Measurements from ENCODE around the gene ALKBH2.

Gene ALKBH2

DNA sequence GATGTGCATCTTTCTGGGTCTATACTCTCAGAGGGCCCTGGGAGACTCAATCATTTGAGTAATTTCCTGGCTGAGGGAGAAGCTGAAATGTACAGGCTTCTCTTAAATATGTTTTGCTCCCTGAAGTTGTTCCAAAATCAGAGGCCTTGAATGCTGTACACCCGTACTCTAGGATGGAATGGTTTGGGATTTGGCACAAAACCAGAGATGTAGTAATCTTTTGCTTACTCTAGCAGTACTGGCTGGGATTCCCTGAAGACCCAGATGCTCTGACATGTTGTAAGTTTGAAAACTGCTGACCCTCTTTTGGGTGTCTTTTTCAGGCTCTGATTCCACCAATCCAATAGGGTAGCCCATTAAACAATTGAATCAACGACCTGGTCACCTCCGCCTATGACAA lies 33.5 kb upstream of the ALKBH2 start:
- H3K4me3 ChIP-seq (replicated peaks; ENCODE audit: insufficient read depth, low read length), result no peak overlapping the region
- no peak for DNase-seq (ENCODE audit: low read depth in 1 of 2, low spot score in 1 of 2)
- TF ChIP-seq, protein P1, sequence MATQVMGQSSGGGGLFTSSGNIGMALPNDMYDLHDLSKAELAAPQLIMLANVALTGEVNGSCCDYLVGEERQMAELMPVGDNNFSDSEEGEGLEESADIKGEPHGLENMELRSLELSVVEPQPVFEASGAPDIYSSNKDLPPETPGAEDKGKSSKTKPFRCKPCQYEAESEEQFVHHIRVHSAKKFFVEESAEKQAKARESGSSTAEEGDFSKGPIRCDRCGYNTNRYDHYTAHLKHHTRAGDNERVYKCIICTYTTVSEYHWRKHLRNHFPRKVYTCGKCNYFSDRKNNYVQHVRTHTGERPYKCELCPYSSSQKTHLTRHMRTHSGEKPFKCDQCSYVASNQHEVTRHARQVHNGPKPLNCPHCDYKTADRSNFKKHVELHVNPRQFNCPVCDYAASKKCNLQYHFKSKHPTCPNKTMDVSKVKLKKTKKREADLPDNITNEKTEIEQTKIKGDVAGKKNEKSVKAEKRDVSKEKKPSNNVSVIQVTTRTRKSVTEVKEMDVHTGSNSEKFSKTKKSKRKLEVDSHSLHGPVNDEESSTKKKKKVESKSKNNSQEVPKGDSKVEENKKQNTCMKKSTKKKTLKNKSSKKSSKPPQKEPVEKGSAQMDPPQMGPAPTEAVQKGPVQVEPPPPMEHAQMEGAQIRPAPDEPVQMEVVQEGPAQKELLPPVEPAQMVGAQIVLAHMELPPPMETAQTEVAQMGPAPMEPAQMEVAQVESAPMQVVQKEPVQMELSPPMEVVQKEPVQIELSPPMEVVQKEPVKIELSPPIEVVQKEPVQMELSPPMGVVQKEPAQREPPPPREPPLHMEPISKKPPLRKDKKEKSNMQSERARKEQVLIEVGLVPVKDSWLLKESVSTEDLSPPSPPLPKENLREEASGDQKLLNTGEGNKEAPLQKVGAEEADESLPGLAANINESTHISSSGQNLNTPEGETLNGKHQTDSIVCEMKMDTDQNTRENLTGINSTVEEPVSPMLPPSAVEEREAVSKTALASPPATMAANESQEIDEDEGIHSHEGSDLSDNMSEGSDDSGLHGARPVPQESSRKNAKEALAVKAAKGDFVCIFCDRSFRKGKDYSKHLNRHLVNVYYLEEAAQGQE (IDR thresholded peaks at IDR 0.05; ENCODE audit: insufficient replicate concordance, low read depth), result no peak
- TF ChIP-seq GABPA (IDR thresholded peaks at IDR 0.05; ENCODE audit: low read depth) (no peak), SPI1 (IDR thresholded peaks at IDR 0.05; ENCODE audit: borderline replicate concordance, low read depth) (no peak), POLR2AphosphoS5 (IDR thresholded peaks at IDR 0.05; ENCODE audit: low read depth) (no peak)
- TF ChIP-seq, protein P2, sequence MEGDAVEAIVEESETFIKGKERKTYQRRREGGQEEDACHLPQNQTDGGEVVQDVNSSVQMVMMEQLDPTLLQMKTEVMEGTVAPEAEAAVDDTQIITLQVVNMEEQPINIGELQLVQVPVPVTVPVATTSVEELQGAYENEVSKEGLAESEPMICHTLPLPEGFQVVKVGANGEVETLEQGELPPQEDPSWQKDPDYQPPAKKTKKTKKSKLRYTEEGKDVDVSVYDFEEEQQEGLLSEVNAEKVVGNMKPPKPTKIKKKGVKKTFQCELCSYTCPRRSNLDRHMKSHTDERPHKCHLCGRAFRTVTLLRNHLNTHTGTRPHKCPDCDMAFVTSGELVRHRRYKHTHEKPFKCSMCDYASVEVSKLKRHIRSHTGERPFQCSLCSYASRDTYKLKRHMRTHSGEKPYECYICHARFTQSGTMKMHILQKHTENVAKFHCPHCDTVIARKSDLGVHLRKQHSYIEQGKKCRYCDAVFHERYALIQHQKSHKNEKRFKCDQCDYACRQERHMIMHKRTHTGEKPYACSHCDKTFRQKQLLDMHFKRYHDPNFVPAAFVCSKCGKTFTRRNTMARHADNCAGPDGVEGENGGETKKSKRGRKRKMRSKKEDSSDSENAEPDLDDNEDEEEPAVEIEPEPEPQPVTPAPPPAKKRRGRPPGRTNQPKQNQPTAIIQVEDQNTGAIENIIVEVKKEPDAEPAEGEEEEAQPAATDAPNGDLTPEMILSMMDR (IDR thresholded peaks at IDR 0.05; ENCODE audit: insufficient read depth, low read length), result no peak

DNA sequence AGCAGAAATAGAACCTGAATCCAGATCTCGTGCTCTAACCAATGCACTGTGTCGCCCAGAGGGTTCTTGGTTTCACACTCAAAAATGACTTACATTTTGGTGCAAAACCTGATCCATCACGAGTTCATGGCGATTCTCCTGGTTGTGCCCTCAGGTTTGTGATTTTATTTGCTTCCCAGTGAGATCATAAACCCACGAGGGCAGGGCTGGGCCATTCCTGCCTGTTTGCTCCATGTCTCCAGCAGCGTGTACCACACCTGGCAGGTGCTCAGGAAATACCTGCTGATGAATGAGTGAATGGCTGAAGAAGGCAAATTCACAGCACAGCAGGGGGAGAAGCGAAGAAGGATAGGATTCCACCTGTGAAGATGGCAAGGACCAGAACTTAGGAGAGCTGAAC lies 32.5 kb upstream of the ALKBH2 start:
- no peak overlapping the region for H3K4me3 ChIP-seq (replicated peaks; ENCODE audit: insufficient read depth, low read length)
- TF ChIP-seq GABPA (IDR thresholded peaks at IDR 0.05; ENCODE audit: low read depth) (no peak), POLR2AphosphoS5 (IDR thresholded peaks at IDR 0.05; ENCODE audit: low read depth) (no peak), SPI1 (IDR thresholded peaks at IDR 0.05; ENCODE audit: borderline replicate concordance, low read depth) (no peak)
- TF ChIP-seq, protein P1 (IDR thresholded peaks at IDR 0.05; ENCODE audit: insufficient replicate concordance, low read depth), result no peak
- TF ChIP-seq, protein P2 (IDR thresholded peaks at IDR 0.05; ENCODE audit: insufficient read depth, low read length), result no peak
- DNase-seq (ENCODE audit: low read depth in 1 of 2, low spot score in 1 of 2), result no peak

More for the DNA sequence above, 33.5 kb upstream of the ALKBH2 start:
- no peaks in the 10 kb centered on the region for H3K27me3 ChIP-seq (ENCODE audit: insufficient read depth, poor library complexity, severe bottlenecking)
- no peak overlapping the region for H3K27ac ChIP-seq (replicated peaks)

DNA sequence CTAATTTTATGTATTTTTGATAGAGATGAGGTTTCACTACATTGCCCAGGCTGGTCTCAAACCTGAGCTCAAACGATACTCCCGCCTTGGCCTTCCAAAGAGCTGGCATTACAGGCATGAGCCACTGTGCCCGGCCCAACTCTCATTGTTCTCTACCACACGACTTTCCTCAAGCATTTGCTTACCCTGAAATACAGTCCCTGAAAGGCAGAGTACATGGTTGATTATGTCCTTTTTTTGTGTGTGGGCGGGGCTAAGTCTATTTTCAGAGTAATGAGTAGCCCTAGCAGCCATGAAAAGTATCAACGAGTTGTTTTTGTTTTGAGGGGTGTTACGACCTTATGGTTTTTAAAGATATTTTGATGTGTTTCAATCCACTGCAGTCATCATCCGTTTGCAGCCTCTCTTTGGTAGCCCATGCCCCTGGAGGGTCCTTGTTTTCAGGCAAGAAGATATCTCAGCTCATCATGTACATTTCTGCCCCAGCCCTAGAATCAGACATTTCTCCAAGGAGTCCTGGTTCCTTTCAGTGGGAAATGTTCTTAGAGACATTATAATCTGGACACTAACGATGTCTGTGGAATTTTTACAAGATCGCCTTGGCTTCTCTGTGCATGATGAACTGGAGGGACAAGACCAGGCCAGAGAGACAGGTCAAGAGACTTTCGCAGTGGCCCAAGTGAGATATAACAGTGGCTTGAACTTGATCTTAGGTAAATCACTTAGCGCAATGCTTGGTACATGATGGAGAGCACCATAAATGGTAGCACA lies 31.8 kb upstream of the ALKBH2 start:
- DNase-seq (ENCODE audit: low read depth in 1 of 2, low spot score in 1 of 2), result no peak
- H3K4me3 ChIP-seq (replicated peaks; ENCODE audit: insufficient read depth, low read length), result no peak overlapping the region
- no peak overlapping the region for H3K27ac ChIP-seq (replicated peaks)
- TF ChIP-seq SPI1 (IDR thresholded peaks at IDR 0.05; ENCODE audit: borderline replicate concordance, low read depth) (no peak), POLR2AphosphoS5 (IDR thresholded peaks at IDR 0.05; ENCODE audit: low read depth) (no peak)
- TF ChIP-seq, protein P2 (IDR thresholded peaks at IDR 0.05; ENCODE audit: insufficient read depth, low read length), result no peak
- TF ChIP-seq, protein P1 (IDR thresholded peaks at IDR 0.05; ENCODE audit: insufficient replicate concordance, low read depth), result no peak
- H3K27me3 ChIP-seq (ENCODE audit: insufficient read depth, poor library complexity, severe bottlenecking), result no peaks in the 10 kb centered on the region

More for the DNA sequence above, 32.5 kb upstream of the ALKBH2 start:
- no peaks in the 10 kb centered on the region for H3K27me3 ChIP-seq (ENCODE audit: insufficient read depth, poor library complexity, severe bottlenecking)
- no peak overlapping the region for H3K27ac ChIP-seq (replicated peaks)

Measured in HL-60 (cell line).